ENCODE results near the gene SLC26A11. TPM values are rescaled to one million over a fixed set of nuclear protein-coding genes. Genes with fewer than 3 reads are reported as not detected.
A peak's percentile ranks its signal among the peaks of the same experiment; 100 is the strongest.
"Not testable (repeated sequence)": the region's sequence is repeated elsewhere in the genome, so short reads cannot be mapped to it uniquely, and the experiment has no call there.

SLC26A11 gene
- total RNA-seq, 1 donor from 2014 or later, result 35.9 TPM

GRCh38 chr17:80291260-80291659, 71.0 kb downstream of the SLC26A11 start:
- intact Hi-C loops (cut with DNase I), result no loop called here
- ATAC-seq (no peak), DNase-seq (ENCODE audit: low spot score) (no peak)

DNA sequence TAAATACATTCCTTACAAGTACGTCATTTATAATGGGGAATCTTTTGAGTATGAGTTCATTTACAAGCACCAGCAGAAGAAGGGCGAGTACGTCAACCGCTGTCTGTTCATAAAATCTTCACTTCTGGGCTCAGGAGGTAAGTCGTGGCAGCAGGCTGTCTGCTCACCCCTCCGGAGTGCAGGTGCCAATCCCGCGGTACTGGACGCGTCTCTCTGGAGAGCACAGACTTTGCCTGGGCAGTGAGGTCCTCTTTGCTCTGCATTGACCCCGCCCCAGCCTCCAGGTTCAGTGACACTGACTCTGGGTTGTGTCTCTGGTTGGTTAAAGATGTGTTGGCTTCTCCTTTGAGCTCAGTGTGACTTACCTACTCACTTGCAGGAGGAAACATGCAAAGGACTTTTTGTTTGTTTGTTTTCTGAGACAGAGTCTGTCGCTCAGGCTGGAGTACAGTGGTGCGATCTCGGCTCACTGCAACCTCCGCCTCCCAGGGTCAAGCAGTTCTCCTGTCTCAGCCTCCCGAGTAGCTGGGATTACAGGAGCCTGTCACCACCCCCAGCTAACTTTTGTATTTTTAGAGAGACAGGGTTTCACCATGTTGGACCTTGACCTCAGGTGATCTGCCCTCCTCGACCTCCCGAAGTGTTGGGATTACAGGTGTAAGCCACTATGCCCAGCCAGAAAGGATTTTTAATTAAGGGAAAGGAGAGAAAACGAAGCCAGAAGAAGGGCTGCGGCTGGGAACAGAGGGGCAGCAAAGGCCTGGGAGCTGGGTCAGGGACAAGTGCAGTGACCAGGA, 71.7 kb downstream of the SLC26A11 start:
- DNase-seq (ENCODE audit: low spot score) (no peak), ATAC-seq (no peak)
- intact Hi-C loops (cut with DNase I), result no loop called here

- no peak for ATAC-seq
- intact Hi-C loops (cut with DNase I), result no loop called here
- no peak for DNase-seq (ENCODE audit: low spot score)
Measured at GRCh38 chr17:80292521-80292971, 72.3 kb downstream of the SLC26A11 start.

DNA sequence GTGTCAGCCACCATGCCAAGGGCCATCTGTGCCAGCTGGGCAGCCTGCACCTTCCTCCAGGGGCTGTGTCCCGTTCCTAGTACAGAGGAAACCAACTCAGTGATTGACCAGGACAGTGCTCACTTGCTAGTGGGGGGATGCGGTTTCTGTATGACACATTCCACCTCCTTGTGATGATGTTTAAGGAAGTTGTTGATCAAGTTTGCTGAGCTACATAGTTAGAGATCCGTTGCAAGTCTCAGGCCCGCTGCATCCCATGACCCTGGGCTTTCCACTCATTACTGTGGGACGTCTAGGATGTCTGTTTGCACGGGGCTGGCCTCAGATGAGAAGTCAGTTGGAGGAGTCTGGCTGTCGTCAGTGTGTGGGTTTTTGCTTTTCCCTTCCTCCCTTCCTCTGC, 74.0 kb downstream of the SLC26A11 start:
- ATAC-seq, result peak; percentile 53
- intact Hi-C loops (cut with DNase I), result no loop called here
- DNase-seq (ENCODE audit: low spot score), result no peak

GRCh38 chr17:80294653-80295052, 74.4 kb downstream of the SLC26A11 start:
- DNase-seq (ENCODE audit: low spot score) (no peak), ATAC-seq (no peak)

GRCh38 chr17:80295146-80295545, 74.9 kb downstream of the SLC26A11 start:
- DNase-seq (ENCODE audit: low spot score) (no peak), ATAC-seq (no peak)
- intact Hi-C loops (cut with DNase I), result no loop called here

More at GRCh38 chr17:80294653-80295052, 74.4 kb downstream of the SLC26A11 start:
- intact Hi-C loops (cut with DNase I), result no loop called here

DNA sequence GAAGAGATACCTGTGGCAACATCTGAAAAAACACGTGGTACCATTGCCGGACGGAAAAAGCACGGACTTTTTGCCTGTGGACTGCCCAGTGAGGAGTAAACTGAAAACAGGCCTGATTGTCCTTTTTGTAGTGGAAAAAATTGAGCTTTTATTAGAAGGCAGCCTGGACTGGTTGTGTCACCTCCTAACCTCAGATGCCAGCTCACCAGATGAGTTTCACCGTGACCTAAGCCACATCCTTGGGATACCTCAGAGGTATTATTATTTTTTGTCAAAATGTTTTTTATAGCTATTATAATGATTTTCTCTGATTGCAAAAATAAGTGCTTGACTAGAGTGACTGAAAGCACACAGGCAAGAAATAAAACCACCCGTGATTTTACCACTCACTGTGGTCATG, 75.3 kb downstream of the SLC26A11 start:
- DNase-seq (ENCODE audit: low spot score) (no peak), ATAC-seq (no peak)
- intact Hi-C loops (cut with DNase I), result no loop called here

GRCh38 chr17:80296221-80296620, 76.0 kb downstream of the SLC26A11 start:
- intact Hi-C loops (cut with DNase I), result no loop called here
- ATAC-seq (no peak), DNase-seq (ENCODE audit: low spot score) (no peak)

DNA sequence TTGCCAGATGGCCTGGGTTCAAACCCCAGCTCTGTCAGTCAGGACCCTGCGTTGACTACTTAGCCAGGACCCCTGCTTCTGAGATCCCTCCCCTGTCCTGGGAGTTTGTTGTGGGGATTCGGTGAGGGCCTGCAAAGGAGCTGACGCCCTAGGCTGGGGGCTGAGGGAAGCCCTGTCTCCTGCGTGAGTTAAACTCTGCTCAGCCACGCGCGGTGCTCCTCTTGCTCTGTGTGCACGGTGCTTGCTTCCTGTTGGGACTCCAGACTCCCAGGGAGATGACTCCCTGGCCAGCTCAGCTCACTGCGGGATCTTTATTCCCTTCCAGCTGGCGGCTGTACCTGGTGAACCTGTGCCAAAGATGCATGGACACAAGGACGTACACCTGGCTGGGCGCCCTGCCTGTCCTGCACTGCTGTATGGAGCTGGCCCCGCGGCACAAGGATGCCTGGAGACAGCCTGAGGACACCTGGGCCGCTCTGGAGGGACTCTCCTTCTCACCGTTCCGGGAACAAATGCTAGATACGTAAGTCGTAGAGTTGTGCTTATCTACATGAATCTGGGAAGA, 77.9 kb downstream of the SLC26A11 start:
- DNase-seq (ENCODE audit: low spot score), result no peak
- intact Hi-C loops (cut with DNase I), result no loop called here
- no peak for ATAC-seq

DNA sequence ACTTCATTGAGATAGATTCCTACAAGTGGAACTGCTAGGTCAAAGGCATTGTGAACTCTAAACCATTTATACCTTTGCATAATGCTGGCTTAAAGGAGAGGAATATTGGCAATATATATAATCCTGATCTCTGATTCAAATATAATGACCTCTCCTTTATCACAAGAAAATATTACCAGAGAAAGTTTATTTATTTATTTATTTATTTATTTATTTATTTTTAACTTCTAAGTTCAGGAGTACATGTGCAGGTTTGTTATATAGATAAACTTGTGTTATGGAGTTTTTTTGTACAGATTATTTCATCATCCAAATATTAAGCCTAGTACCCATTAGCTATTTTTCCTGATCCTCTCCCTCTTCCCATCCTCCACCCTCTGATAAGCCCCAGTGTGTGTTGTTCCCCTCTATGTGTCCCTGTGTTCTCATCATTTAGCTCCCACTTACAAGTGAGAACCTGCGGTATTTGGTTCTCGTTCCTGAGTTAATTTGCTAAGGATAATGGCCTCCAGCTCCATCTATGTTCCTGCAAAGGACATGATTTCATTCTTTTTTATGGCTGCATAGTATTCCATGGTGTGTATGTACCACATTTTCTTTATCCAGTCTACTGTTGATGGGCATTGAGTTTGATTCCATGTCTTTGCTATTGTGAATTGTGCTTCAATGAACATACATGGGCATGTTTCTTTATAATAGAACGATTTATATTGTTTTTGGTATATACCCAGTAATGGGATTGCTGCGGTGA, 79.3 kb downstream of the SLC26A11 start:
- DNase-seq (ENCODE audit: low spot score); ATAC-seq; intact Hi-C loops (cut with DNase I): not testable (repeated sequence)

DNA sequence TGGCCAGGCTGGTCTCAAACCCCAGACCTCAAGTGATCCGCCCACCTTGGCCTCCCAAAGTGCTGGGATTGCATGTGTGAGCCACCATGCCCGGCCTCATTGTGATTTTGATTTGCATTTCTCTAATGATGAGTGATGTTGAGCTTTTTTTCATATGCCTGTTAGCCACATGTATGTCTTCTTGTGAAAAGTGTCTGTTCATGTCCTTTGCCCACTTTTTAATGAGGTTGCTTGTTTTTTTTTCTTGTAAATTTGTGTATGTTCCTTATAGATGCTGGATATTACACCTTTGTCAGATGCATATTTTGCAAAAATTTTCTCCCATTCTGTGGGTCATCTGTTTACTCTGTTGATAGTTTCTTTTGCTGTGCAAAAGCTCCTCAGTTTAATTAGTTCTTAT, 80.5 kb downstream of the SLC26A11 start:
- intact Hi-C loops (cut with DNase I); DNase-seq (ENCODE audit: low spot score): not testable (repeated sequence)

More for the DNA sequence above, 80.5 kb downstream of the SLC26A11 start:
- ATAC-seq, result not testable (repeated sequence)

Other genes with a start within 250 kb of the SLC26A11 start
- gene TBC1D16, start 184.6 kb upstream of the SLC26A11 start, total RNA-seq, result 46.9 TPM
- gene CCDC40, start 183.8 kb upstream of the SLC26A11 start, total RNA-seq, result 12.6 TPM
- gene GAA, start 118.8 kb upstream of the SLC26A11 start, total RNA-seq, result 60.7 TPM
- 66.0 TPM for gene EIF4A3, start 73.3 kb upstream of the SLC26A11 start, total RNA-seq
- 0.49 TPM for gene CARD14, start 50.4 kb upstream of the SLC26A11 start, total RNA-seq
- 46.8 TPM for gene SGSH, start 94 bp upstream of the SLC26A11 start, total RNA-seq
- gene RNF213, start 40.4 kb downstream of the SLC26A11 start, total RNA-seq, result 178 TPM
- gene ENDOV, start 194.7 kb downstream of the SLC26A11 start, total RNA-seq, result 32.4 TPM

Data from sciatic nerve (tissue), 2 donors.